HG02798 (cell line): Measurements from ENCODE around the gene POU2F1.
"Not testable (repeated sequence)": the region's sequence is repeated elsewhere in the genome, so short reads cannot be mapped to it uniquely, and the experiment has no call there.

Experiments
- ATAC-seq: cut with Tn5 transposase; IDR thresholded peaks from one replicate; pipeline ENCODE4 v1.9.1; 2021; ENCODE audit warnings: mild to moderate bottlenecking; ENCODE audit not compliant: unreplicated experiment, poor library complexity

Gene POU2F1

GRCh38 chr1:167304165-167304564 lies 83.5 kb downstream of the POU2F1 start:
- ATAC-seq, result no peak

- no peak for ATAC-seq
Observed at GRCh38 chr1:167305059-167305705, 84.5 kb downstream of the POU2F1 start.

- ATAC-seq, result no peak
Observed at GRCh38 chr1:167305706-167306277, 85.1 kb downstream of the POU2F1 start.

DNA sequence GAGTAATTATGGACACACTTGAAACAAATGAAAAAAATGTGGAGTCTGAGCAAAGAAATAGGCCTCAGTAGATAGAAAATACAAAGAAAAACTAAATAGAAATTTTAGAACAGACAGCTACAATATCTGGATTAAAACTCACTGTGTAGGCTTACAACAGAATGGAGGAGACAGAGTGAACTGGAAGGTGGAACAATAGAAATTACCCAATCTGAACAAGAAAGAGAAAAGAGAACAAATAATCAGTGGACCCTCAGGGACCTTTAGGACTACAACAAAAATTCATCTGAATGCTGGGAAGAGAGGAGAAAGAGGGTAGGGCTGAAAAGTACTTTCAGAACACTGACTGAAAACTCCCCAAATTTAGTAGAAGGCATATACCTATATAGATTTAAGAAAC lies 90.0 kb downstream of the POU2F1 start:
- ATAC-seq, result no peak

DNA sequence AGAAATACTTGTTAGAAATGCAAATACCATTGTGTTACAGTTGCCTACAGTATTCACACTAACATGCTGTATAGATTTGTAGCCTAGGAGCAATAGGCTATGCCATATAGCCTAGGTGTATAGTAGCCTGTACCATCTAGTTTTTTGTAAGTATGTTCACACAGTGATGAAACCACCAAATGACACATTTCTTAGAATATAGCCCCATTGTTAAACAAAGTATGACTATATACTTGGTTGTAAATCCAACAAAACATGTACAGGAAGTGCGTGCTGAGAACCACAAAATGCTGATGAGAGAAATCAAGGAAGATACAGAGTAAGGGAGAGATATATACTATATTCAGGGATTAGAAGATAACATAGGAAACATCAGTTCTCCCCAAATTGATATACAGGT lies 92.2 kb downstream of the POU2F1 start:
- no peak for ATAC-seq

DNA sequence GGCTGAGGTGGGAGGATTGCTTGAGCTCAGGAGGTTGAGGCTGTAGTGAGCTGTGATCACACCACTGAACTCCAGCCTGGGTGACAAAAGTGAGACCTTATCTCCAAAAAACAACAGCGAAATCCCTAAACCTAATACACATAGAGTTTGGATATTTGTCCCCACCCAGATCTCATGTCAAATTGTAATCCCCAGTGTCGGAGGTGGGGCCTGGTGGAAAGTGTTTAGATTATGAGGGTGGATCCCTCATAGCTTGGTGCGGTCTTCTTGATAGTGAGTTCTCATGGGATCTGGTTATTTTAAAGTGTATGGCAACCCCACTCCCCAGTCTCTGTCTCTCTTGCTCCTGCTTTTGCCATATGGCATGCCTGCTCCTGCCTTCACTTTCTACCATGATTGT lies 94.0 kb downstream of the POU2F1 start:
- ATAC-seq, result no peak

GRCh38 chr1:167317463-167317862 lies 96.8 kb downstream of the POU2F1 start:
- ATAC-seq, result no peak

DNA sequence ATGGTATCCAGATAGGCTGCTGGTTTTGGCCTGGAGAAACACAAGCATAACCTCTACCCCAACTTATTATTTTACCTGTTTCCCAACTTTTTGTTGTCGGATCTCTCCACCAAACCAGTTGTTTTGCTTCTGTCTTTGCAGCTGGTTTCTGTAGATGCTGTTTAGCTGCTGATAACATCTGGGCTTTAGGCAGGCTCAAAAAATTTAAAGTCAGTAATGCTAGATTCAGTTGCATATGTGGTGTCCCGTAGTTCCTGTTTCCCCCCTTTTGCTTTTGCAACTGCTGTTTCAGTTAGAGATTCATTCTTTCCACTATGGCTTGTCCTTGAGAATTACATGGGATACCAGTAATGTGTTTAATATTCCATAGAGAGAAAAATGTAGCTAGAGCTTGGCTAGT lies 98.5 kb downstream of the POU2F1 start:
- not testable (repeated sequence) for ATAC-seq

GRCh38 chr1:167322483-167322882 lies 101.8 kb downstream of the POU2F1 start:
- ATAC-seq, result no peak

GRCh38 chr1:167325151-167325550 lies 104.5 kb downstream of the POU2F1 start:
- ATAC-seq, result no peak

GRCh38 chr1:167328306-167328815 lies 107.7 kb downstream of the POU2F1 start:
- peak; percentile 1 for ATAC-seq

- ATAC-seq, result peak; percentile 71
Observed at GRCh38 chr1:167328816-167329483, 108.3 kb downstream of the POU2F1 start.

DNA sequence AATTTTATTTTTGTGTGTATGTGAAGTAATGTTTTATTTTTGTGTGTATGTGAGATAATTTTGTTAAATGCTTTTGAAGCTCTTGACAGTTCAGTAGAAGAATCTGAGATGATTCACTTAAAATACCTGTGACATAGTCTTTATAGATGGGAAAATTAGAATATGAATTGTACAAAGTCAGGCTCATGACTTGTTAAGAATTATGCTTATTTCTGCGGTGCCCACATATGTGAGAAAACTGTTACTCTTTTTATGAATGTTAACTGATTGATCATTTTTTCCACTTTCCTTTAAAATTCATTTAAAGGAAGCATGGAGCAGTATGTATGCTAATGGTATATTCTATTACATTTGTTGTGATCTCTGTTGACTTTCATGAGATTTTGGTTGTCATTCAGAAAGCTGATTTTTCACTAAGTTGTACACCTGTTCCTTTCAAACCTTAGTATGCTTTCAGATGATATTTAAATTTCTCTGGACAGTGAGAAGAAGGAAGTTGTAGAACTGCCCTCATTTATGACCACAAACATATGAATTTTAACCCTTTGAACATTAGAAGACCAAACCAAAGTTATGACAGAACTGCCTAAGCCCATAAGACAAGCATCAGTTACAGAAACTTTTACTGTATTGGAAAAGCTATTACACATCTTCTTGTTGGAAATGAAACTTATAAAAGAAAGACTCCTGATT lies 110.1 kb downstream of the POU2F1 start:
- peak; percentile 46 for ATAC-seq

DNA sequence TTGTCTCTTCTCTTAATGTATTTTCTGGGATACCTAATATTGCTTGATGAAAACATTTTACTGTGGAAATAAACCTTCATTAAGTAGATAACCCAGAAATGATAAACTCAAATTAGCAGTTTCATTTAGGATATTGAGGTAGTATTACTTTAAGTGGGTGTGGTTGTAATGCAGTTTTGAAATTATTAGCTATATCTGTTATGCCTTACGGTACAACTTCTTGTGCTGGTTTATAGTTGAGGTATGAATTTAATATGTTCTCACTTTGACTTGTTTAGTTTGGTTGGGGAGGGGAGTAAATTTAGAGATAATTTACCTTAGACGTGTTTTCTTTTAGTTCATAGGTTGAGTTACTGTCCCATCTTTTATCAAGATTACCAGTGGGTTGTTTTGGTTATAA lies 111.0 kb downstream of the POU2F1 start:
- no peak for ATAC-seq

DNA sequence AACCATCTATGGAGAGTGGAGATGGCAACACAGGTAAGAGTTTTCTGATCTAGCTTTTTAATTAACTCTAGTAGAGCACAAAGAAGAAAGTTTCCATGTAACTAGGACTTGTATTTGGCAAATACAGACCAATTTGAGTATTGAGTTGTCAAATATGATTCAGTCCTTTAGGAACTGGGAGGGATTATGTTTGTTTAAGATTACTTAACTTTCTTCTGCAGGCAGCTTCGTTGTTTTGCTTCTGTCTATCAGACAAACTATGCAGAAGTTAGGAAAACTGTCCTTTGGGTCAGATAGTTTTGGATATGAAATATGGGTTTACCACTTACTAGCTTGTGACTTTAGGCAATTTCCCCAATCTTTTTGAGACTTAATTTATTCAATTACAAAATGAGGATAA lies 111.8 kb downstream of the POU2F1 start:
- no peak for ATAC-seq

- ATAC-seq, result no peak
Observed at GRCh38 chr1:167333124-167333523, 112.4 kb downstream of the POU2F1 start.

DNA sequence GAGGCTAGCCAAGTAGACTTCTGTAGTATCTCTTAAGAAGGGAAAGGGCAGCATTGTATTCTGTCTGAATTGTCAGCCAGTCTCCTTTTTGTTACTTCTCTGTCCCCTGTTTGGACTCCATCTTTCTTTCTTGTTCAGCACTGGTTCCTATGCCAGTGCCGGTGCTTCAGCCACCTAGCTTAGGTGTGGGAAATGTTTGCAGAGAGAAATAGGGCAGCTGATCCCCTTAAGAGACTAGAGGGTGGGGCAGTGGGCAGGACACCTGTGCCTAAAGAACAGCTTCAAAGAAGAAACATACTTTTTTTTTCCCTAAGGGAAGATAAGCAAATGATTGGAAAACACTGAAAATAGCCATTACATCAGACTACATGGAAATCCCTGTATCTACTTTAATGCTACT lies 113.0 kb downstream of the POU2F1 start:
- no peak for ATAC-seq

GRCh38 chr1:167339405-167339804 lies 118.7 kb downstream of the POU2F1 start:
- ATAC-seq, result no peak

DNA sequence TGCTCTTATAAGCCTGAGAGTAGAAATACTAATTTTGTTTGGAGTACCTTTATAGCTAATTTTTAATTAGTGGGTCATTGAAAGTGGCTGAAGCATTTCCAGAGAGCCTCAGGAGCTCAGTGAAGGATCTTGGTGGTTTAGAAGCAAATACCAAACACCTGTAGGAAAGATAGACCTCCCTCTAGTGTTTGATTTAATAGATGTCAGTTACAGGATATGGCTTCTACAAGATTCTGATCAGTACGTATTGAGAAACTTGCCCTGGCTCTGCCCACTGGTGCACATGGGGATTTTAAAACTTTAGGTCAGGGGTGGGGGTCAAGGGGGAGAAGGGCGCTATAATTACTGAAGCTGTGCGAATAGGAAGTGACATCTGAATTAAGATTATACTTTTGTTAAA lies 122.2 kb downstream of the POU2F1 start:
- ATAC-seq, result peak; percentile 69

DNA sequence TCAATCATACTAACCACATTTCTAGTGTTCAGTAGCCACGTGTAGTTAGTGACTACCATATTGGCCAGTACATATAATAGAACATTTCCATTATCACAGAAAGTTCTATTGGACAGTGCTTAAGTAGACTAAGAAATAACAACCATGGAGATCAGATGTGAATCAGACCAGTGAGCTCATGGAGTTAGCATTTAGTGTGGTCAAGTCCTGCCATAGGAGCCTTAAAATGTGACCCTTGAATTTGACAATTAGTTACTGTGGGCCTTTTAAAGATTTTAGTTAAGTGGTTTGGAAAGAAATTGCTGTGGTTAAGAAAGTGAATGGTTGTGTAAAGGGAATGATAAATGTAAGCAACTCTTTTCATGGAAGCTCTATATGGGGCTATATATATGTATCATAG lies 123.4 kb downstream of the POU2F1 start:
- no peak for ATAC-seq
